Mesenteric fat pad (tissue), 1 donor: ENCODE results near the gene LDLRAD4. TPM values are rescaled to one million over a fixed set of nuclear protein-coding genes. Genes with fewer than 3 reads are reported as not detected.

Experiments used
- DNase-seq: peaks from one replicate; pipeline ENCODE4 v3.0.0-alpha.2; 2020; ENCODE audit warnings: low spot score
- total RNA-seq: library from RNA; stranded (reverse); fragmentation: NEBNext Ultra II Directional; extraction: Animal tissue kit (Norgen Biotek cat#: 25700); gene quantifications from one replicate; pipeline ENCODE4 v1.2.1, GENCODE V29; 2021
- donor health status: DM: yes; HTN: yes; CAD: no.

Gene LDLRAD4
- total RNA-seq, 1 donor from 2014 or later, result 39.6 TPM

GRCh38 chr18:13559754-13560153, 341.2 kb downstream of the LDLRAD4 start:
- no peak for DNase-seq

DNA sequence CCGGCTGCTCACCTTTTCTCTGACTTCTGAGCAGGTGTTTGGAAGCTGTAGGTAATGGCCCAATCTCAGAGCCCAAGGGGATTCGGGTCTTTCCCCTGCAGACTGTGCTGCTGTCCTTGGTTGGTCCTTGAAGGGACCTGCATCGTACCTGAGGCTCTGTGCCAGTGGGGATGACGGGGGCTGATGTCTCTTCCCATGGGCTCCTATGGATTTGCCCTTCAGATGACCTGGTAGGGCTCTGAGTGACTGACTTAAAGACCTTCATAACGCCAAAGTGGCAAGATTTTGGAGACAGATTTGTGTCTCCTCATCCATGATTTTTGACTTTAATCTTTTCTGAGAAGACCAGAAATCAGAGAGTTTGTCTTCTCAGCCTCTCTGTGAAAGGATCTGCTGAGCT, 341.7 kb downstream of the LDLRAD4 start:
- no peak for DNase-seq

DNA sequence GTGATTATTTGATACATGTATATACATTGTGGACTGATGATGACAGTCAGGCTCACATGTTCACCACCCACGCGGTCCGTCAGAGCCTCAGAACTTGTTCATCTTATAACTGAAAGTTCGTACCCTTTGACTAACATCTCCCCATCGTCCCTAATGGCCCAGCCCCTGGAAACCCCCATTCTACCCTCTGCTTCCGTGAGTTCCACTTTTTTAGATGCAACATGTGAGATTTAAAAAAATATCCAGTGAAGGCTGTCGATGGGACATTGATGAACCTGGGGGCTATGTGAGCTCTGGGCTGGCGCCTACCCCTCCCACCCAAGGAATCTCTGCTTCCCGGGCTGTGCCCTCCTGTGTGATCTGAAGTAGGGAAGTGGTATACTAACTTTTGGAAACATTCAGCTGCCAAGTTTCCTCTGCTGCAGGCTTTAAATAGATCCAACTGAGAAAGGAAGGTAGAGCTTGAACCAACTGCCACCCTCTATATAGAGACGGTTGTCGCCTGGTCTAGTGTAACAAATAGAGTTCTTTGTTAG, 344.0 kb downstream of the LDLRAD4 start:
- no peak for DNase-seq

DNA sequence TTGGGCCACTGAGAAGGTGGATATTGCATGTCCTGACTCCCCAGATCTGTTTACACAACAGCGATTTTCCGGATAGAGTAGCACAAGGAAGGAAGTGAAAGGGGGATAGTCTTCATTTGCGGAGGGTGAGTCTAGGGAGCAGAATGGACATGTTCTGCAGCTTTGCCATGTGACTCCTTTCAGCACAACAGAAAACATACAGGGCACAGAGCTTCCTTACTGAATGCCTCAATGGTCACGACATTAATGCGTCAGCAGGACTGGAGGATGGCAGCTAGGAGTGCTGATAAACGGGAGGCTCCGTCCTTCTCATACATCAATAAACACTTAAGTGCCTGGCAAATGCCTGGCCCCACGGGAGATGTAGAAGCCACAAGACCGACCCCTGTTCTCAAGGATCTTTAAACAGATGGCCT, 344.8 kb downstream of the LDLRAD4 start:
- no peak for DNase-seq

DNA sequence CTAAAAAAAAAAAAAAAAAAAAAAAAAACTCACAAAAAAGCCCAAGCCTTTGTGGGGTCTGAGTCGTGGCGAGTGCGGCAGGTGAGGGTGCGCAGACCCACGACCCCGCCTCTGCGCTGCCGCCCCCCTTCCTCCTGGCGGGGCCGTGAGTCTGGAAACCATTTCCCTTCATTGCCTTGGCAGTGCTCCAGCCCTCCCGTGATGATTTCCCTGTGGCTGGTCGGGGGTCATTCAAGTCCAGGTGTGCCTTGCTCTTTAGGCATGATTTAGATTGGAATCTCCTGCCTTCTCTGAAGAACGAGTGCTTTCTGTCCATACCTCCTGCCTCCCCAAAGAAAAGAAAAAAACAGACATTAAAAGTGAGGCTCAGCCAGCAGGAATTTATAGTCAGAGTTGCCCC, 346.0 kb downstream of the LDLRAD4 start:
- no peak for DNase-seq

DNA sequence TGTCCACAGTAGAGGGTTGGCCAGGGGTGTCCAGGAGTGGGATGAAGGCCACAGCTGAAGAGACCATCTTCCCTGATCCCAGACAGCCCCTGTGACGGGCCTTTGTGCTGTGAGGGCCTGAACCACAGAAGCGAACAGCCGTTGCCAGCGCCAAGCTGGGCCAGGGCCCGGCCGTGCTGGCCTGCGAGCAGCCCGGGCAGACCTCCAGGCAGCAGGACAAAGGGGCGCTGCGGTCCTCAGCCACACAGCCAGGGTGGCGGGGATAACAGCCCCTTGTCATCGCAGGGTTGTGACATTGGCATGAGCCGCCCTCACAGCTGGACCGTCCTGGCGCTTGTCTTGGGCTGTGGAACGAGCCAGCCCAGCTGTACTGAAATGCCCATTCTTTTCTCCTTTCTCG, 346.7 kb downstream of the LDLRAD4 start:
- DNase-seq, result no peak

- DNase-seq, result no peak
Measured at GRCh38 chr18:13566941-13567746, 348.6 kb downstream of the LDLRAD4 start.

DNA sequence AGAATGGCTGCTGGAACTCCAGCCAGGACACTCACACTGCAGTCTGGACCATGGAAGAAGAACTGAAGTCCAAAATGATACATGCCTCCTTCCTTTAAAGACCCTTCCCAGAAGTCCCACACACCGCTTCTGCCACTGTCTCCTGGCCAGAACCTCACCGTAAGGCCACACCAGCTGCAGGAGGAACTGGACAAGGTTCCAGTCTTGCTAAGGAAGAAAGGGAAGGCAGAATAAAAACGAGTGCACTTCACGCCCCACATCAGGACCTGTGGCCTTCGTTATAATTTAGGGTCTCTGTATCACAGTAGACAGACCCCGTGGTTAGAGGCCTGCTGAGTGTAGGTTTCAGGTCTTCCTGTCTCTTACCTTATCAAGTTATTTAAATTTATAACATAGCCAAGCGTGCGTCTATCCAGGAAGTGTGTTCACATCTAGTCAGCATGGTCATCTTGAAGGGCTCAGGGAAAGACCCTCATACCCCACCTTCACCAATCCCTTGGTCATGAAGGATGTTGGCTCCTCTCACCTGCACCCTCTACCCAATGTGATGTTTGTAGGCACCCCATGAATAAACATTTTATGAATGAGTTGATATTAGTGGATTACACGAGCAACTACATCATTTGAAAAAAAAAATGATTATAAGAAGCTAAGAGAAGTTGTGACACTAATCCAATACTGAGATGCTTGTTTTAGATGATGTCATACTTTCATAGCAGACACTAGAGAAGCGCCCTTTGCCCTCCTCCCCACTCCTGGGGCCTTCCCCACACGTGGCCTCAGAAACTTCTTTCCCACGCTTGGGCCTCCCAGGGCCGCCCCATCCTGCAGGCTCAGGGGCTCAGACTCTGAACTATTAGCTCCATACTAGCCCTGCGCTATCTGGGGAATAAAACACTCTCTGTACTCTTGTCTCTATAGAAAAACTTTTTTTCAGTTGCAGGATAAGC, 350.2 kb downstream of the LDLRAD4 start:
- DNase-seq, result no peak

GRCh38 chr18:13570216-13570615, 351.7 kb downstream of the LDLRAD4 start:
- DNase-seq, result no peak

DNA sequence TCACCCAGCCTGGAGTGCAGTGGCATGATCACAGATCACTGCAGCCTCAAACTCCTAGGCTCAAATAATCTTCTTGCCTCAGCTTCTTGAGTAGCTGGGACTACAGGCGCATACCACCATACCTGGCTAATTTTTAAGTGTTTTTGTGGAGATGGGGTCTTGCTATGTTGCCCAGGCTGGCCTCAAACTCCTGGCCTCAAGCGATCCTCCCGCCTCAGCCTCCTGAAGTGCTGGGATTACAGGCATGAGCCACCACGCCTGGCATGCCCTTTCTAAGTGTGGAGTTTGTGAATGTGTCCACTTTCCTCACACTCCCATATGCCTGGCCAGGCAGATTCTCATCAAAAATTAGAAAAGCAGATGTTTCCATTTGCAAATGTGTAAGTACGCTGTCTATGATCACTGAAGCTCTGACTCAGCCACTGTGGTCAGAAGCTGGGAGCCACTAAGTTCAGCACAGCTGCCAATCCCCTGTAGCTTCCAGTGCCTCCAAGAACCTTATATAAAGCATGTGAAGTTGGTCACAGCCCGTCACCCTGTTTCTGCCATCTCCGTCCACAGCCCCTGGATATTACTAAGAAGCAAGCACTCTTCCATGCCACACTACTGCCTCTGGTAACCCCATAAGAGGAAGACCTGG, 352.4 kb downstream of the LDLRAD4 start:
- no peak for DNase-seq

DNA sequence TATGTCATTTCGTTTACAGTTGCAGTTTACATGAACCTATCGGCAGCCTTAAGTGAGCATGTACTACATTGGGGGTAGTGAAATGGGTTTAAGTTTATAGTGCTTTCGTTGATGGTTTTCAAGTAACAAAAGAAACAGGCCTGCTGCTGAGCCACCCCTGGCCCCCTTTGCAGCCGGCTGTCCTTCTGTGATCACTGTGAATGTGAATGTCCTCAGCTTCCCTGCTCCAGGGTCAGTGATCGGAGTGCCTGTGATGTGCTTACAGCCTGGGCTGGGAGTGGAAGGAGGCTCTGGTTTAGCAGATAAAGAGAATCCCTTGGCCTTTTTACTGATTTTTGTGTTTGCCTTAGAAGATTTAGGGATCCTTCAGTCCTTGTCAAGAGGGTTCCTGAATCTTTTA, 353.6 kb downstream of the LDLRAD4 start:
- no peak for DNase-seq

GRCh38 chr18:13572721-13573120, 354.2 kb downstream of the LDLRAD4 start:
- no peak for DNase-seq

DNA sequence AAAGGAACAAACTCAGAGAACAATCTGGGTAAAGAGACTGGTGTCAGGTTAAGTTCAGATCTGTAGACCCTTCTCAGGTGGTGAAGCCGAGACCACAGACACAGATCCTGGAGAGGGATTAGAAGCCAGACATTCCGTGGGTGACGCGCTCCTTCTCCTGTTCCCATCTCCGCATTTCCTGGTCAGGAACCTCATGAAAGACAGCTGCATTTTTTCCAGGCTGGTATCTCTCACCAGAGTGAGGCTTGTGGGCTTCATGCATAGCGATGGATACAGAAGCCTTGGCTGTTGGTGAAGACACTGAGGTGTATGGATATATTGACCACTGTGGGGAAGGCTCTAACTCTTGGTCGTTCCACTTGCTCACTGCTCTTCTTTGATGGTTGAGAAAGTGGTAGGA, 355.2 kb downstream of the LDLRAD4 start:
- DNase-seq, result no peak

- DNase-seq, result no peak
Measured at GRCh38 chr18:13574355-13574754, 355.8 kb downstream of the LDLRAD4 start.

GRCh38 chr18:13574761-13575160, 356.2 kb downstream of the LDLRAD4 start:
- DNase-seq, result no peak

- DNase-seq, result no peak
Measured at GRCh38 chr18:13576598-13576997, 358.0 kb downstream of the LDLRAD4 start.

DNA sequence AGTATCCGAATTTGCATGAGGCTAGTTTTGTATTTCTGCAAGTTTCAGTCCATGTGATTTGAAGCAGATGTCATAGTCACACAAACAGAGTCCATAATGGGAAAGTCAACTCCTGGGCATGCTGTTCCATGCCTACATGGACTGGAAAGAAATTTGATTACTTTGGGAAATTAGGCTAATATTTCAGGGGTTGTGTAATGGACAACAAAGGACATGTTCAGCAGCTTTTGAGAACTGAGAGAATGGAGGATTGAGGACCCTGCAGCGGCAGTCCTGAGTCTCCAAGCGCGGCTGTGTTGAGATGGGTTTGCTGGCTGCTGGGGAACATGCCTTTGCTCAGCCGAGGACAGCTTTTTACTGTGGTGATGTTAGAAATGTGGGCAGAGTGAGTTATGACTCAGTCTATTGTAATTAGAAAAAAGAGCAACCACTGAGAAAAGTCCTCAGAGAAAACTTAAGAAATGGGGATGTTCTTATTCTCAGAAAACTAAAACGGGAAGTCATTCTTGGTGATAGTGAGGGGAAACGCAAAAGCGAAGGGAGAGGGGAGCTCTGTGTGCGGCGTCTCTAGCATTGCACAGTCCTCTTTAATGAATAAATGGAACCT, 358.6 kb downstream of the LDLRAD4 start:
- DNase-seq, result no peak

- DNase-seq, result no peak
Measured at GRCh38 chr18:13577781-13578180, 359.2 kb downstream of the LDLRAD4 start.

- no peak for DNase-seq
Measured at GRCh38 chr18:13578400-13578799, 359.8 kb downstream of the LDLRAD4 start.

- DNase-seq, result no peak
Measured at GRCh38 chr18:13579874-13580273, 361.3 kb downstream of the LDLRAD4 start.

DNA sequence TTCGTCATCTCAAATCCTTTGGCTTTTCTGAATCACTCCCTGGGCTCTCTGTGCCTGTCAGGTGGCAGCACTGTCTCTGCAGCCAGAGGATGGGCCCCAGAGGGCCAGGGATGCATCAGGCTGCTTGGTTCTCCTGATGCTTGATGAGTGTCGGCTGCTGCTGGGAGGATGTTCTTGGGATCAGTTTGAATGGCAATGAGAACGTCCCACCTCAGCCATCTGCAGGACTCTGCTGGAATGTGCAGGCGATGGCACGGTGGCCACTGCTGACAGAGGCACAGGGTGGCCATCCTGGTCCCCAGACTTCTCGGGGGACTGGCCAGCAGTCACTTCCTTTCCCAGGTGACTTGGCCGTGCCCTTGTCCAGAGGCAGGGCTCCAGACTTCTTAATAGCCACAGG, 361.8 kb downstream of the LDLRAD4 start:
- no peak for DNase-seq
